ENCODE results near the gene TMTC1.

GRCh38 chr12:29742646-29743045 is 41.1 kb downstream of the TMTC1 start:
- TF ChIP-seq CTCF (conservative IDR thresholded peaks at IDR 0.05; ENCODE audit: low read depth in 2 of 2) (no peak), EZH2 (IDR thresholded peaks at IDR 0.05; ENCODE audit: low read depth, unreplicated experiment) (no peak), POLR2AphosphoS5 (IDR thresholded peaks at IDR 0.05; ENCODE audit: low read depth) (no peak)
